ENCODE measurements around the gene NOS3. TPM values are rescaled to one million over a fixed set of nuclear protein-coding genes. Genes with fewer than 3 reads are reported as not detected.

Gene NOS3
- total and polyA plus RNA-seq, 8 donors = 7.5 to 21.8 (median 10.4) TPM

DNA sequence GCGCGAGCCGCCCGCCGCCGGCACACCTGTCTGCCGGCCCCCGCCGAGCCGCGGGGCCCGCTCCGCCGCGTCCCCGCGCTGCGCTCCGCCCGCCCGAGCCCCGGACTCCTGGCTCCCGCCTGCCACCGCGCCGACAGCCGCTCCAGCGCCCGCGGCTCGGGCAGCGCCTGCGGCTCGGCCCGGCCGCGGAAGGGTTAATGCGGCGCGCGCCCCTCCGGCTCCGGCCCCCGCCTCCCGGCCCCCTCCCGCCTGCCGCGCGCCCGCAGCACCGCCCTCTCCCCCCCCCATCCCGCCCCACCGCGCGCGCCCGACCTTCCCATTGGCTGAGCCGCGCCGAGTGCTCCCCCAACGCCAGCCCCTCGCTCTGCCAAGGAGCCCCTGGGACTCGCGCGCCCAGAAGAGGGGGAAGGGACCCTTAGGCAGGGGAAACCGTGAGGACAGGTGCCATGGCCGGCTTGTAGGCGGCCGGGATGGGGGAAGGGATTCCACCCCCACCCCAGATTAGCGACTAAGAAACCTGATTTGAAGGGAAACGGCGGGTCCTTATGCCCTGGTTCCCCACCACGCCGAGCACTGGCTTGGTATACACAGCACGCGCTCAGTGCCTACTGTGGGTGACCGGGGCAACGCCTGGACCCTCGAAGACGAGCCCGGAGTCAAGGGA is 12.6 kb upstream of the NOS3 start, which contains the start of gene KCNH2:
Gene KCNH2, minus strand, starts transcription at position 196 of the 664 bp plus-strand sequence. CDS start 408 bp downstream, outside the sequence.
- intact Hi-C loops (cut with DNase I) = no loop called here
- Histone ChIP-seq H3K36me3 (no peaks in the 10 kb centered on the region), H3K9me3 (no peaks in the 10 kb centered on the region), H3K4me3 (no peak within 1 kb of the TSS), H3K27ac (no peak within 1 kb of the TSS), H3K27me3 (peaks cover 42 to 97% of the 10 kb centered on the region in 2 donors), H3K4me1 (peaks cover 11 to 37% of the 10 kb centered on the region in 2 donors)
- TF ChIP-seq, protein P1, sequence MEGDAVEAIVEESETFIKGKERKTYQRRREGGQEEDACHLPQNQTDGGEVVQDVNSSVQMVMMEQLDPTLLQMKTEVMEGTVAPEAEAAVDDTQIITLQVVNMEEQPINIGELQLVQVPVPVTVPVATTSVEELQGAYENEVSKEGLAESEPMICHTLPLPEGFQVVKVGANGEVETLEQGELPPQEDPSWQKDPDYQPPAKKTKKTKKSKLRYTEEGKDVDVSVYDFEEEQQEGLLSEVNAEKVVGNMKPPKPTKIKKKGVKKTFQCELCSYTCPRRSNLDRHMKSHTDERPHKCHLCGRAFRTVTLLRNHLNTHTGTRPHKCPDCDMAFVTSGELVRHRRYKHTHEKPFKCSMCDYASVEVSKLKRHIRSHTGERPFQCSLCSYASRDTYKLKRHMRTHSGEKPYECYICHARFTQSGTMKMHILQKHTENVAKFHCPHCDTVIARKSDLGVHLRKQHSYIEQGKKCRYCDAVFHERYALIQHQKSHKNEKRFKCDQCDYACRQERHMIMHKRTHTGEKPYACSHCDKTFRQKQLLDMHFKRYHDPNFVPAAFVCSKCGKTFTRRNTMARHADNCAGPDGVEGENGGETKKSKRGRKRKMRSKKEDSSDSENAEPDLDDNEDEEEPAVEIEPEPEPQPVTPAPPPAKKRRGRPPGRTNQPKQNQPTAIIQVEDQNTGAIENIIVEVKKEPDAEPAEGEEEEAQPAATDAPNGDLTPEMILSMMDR (IDR thresholded peaks at IDR 0.05) = no peak
- peak in 1 of 4 donors; percentile 61 for DNase-seq
- no peak for ATAC-seq

DNA sequence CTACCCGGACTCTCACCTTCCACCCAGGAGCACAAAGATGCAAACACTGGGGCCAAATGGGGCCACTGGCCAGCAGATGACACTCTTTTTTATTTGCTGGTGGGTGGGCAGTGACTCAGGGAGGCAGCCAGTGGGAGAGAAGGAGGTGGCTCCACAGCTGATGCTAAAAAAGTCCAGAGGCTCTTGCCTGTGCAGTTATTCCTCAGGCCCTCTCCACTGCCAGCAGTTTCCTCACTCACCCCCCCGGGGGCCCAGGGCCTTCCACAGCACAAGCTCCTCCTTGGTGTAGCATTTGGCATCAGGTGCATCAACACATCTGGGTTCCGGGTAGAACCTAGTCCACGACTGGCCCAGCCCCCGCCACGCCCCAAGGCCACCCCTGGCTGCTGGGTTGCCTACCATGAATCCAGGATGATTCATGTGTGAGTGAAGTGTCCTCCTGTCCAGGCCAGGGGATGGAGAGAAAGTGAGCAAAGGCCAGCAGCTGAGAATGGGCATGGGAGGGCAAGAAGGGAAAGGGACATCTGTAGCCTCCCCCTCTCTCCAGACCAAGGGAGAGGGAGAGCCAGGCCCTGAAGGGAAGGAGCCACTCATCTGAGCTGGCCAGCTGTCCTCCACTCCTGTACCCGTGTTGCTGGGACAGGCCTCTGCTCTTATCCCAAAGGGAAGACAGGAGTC is 11.0 kb upstream of the NOS3 start:
- ATAC-seq (no peak), DNase-seq (peak in 1 of 4 donors; percentile 71)
- intact Hi-C loops (cut with DNase I) = no loop called here
- no peak overlapping the region for H3K27ac ChIP-seq
- H3K36me3 ChIP-seq = no peaks in the 10 kb centered on the region
- peaks cover under 1 to 22% of the 10 kb centered on the region in 2 donors for H3K4me1 ChIP-seq
- H3K4me3 ChIP-seq = no peak overlapping the region
- TF ChIP-seq, protein P1 (IDR thresholded peaks at IDR 0.05) = no peak
- H3K9me3 ChIP-seq = no peaks in the 10 kb centered on the region
- H3K27me3 ChIP-seq = peaks cover 40 to 94% of the 10 kb centered on the region in 2 donors

DNA sequence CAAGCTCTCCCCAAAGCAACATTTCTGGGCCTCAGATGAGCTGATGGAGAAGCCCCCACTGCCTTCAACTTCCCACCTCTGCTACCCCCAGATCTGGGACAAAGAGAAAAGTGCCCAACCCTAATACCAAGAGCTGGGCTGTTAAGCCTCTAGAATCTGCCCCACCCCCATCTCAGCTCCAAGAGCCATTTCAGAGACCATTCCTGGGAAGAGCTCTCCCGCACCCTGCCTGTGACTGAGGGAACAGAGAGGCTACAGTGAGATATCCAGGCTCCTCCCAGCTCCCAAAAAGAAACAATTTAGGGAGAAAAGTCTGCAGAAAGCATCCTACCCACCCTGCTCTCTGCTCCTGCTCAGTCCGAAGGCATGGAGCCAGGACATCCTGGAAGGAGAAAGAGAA is 10.2 kb upstream of the NOS3 start:
- no peak overlapping the region for H3K4me3 ChIP-seq
- peak in 1 of 4 donors; percentile 2 for DNase-seq
- TF ChIP-seq, protein P1 (IDR thresholded peaks at IDR 0.05) = no peak
- no peak for ATAC-seq
- H3K27me3 ChIP-seq = peaks cover 33 to 94% of the 10 kb centered on the region in 2 donors
- H3K9me3 ChIP-seq = no peaks in the 10 kb centered on the region
- H3K27ac ChIP-seq = no peak overlapping the region
- intact Hi-C loops (cut with DNase I) = no loop called here
- H3K4me1 ChIP-seq = peaks cover 0 to 14% of the 10 kb centered on the region in 2 donors
- H3K36me3 ChIP-seq = no peaks in the 10 kb centered on the region

DNA sequence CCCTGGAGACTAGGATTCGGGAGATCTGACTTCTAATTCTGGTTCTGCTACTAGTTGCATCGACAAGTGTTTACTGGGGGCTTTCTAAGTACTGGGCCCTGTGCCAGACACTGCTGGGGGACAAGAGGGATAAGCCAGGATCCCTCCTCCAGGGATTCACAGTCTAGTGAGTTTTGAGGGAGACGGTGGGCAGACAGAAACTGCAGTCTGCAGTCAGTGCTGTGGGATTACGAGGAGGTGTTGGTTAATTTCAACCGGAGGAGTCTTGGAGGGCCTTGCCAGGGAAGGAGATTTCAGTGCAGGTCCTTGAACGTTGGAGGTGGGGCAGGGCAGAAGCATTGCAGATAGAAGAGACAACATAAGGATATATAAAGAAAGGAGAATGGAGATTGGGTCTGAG is 9.2 kb upstream of the NOS3 start:
- intact Hi-C loops (cut with DNase I) = no loop called here
- TF ChIP-seq, protein P1 (IDR thresholded peaks at IDR 0.05) = no peak
- Histone ChIP-seq H3K27ac (no peak overlapping the region), H3K9me3 (no peaks in the 10 kb centered on the region), H3K36me3 (no peaks in the 10 kb centered on the region), H3K4me1 (peaks cover 0 to 20% of the 10 kb centered on the region in 2 donors), H3K27me3 (peaks cover 33 to 94% of the 10 kb centered on the region in 2 donors), H3K4me3 (no peak overlapping the region)
- DNase-seq (no peak), ATAC-seq (no peak)

DNA sequence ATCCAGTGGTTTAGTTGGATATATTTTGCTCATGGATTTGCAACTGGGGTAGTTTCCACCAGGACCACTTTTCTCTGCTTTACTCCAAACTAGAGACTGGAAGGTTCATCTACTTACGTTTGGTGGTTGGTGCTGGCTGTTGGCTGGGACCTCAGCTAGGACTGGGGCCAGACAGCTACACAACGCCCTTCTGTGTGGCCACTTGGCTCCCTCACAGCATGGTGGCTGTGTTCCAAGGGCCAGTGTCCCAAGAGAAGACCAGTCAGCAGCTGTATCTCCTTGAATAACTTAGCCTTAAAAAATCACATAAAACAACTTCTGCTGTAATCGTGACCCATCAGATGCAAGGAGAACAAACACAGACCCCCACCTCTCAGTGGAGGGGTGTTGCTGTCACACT is 8.5 kb upstream of the NOS3 start:
- ATAC-seq = no peak
- no peak for DNase-seq
- peaks cover 0 to 20% of the 10 kb centered on the region in 2 donors for H3K4me1 ChIP-seq
- peaks cover 27 to 94% of the 10 kb centered on the region in 2 donors for H3K27me3 ChIP-seq
- TF ChIP-seq, protein P1 (IDR thresholded peaks at IDR 0.05) = no peak
- intact Hi-C loops (cut with DNase I) = no loop called here
- no peak overlapping the region for H3K4me3 ChIP-seq
- H3K9me3 ChIP-seq = no peaks in the 10 kb centered on the region
- no peak overlapping the region for H3K27ac ChIP-seq
- H3K36me3 ChIP-seq = no peaks in the 10 kb centered on the region

Data from left lung (tissue), 10 donors.